Measurements from ENCODE around the gene MAP4K3.

Gene MAP4K3

GRCh38 chr2:39265315-39265714 lies 171.8 kb downstream of the MAP4K3 start:
- no peak overlapping the region for H3K4me3 ChIP-seq (ENCODE audit: low read depth, low read length)
- H3K79me2 ChIP-seq = no peaks in the 10 kb centered on the region
- H3K4me2 ChIP-seq (ENCODE audit: low read length) = no peak overlapping the region
- H3K9me3 ChIP-seq (ENCODE audit: control insufficient read depth, low read length) = no peaks in the 10 kb centered on the region
- no peak overlapping the region for H3K27ac ChIP-seq
- no peaks in the 10 kb centered on the region for H3K36me3 ChIP-seq (ENCODE audit: control insufficient read depth, insufficient read depth, low read length)
- no peaks in the 10 kb centered on the region for H3K4me1 ChIP-seq
- H3K9ac ChIP-seq = no peak overlapping the region
- no peak overlapping the region for H2AFZ ChIP-seq
- no peak for TF ChIP-seq CTCF (IDR thresholded peaks at IDR 0.05)
- H3K27me3 ChIP-seq (ENCODE audit: control insufficient read depth, insufficient read depth, low read length) = no peaks in the 10 kb centered on the region

GRCh38 chr2:39264733-39265132 lies 172.4 kb downstream of the MAP4K3 start:
- H3K27ac ChIP-seq = no peak overlapping the region
- no peak for TF ChIP-seq CTCF (IDR thresholded peaks at IDR 0.05)
- H3K36me3 ChIP-seq (ENCODE audit: control insufficient read depth, insufficient read depth, low read length) = no peaks in the 10 kb centered on the region
- no peak overlapping the region for H3K4me2 ChIP-seq (ENCODE audit: low read length)
- no peak overlapping the region for H3K9ac ChIP-seq
- no peak overlapping the region for H2AFZ ChIP-seq
- no peak overlapping the region for H3K4me3 ChIP-seq (ENCODE audit: low read depth, low read length)
- no peaks in the 10 kb centered on the region for H3K27me3 ChIP-seq (ENCODE audit: control insufficient read depth, insufficient read depth, low read length)
- H3K79me2 ChIP-seq = no peaks in the 10 kb centered on the region
- H3K9me3 ChIP-seq (ENCODE audit: control insufficient read depth, low read length) = no peaks in the 10 kb centered on the region
- H3K4me1 ChIP-seq = no peaks in the 10 kb centered on the region

- H3K36me3 ChIP-seq (ENCODE audit: control insufficient read depth, insufficient read depth, low read length) = no peaks in the 10 kb centered on the region
- no peaks in the 10 kb centered on the region for H3K79me2 ChIP-seq
- H3K9me3 ChIP-seq (ENCODE audit: control insufficient read depth, low read length) = no peaks in the 10 kb centered on the region
- no peak overlapping the region for H3K4me3 ChIP-seq (ENCODE audit: low read depth, low read length)
- no peaks in the 10 kb centered on the region for H3K27me3 ChIP-seq (ENCODE audit: control insufficient read depth, insufficient read depth, low read length)
- H3K4me2 ChIP-seq (ENCODE audit: low read length) = no peak overlapping the region
- H3K27ac ChIP-seq = no peak overlapping the region
- H3K9ac ChIP-seq = no peak overlapping the region
- TF ChIP-seq CTCF (IDR thresholded peaks at IDR 0.05) = no peak
- H3K4me1 ChIP-seq = no peaks in the 10 kb centered on the region
- no peak overlapping the region for H2AFZ ChIP-seq
These were observed 177.0 kb downstream of the MAP4K3 start for GRCh38 chr2:39260087-39260486.

GRCh38 chr2:39256040-39256439 lies 181.0 kb downstream of the MAP4K3 start:
- H3K4me2 ChIP-seq (ENCODE audit: low read length) = no peak overlapping the region
- no peak overlapping the region for H2AFZ ChIP-seq
- H3K79me2 ChIP-seq = no peaks in the 10 kb centered on the region
- no peaks in the 10 kb centered on the region for H3K4me1 ChIP-seq
- H3K27me3 ChIP-seq (ENCODE audit: control insufficient read depth, insufficient read depth, low read length) = no peaks in the 10 kb centered on the region
- H3K4me3 ChIP-seq (ENCODE audit: low read depth, low read length) = no peak overlapping the region
- H3K9ac ChIP-seq = no peak overlapping the region
- no peaks in the 10 kb centered on the region for H3K9me3 ChIP-seq (ENCODE audit: control insufficient read depth, low read length)
- no peak overlapping the region for H3K27ac ChIP-seq
- no peak for TF ChIP-seq CTCF (IDR thresholded peaks at IDR 0.05)
- H3K36me3 ChIP-seq (ENCODE audit: control insufficient read depth, insufficient read depth, low read length) = no peaks in the 10 kb centered on the region

GRCh38 chr2:39252888-39253518 lies 184.1 kb downstream of the MAP4K3 start:
- no peaks in the 10 kb centered on the region for H3K36me3 ChIP-seq (ENCODE audit: control insufficient read depth, insufficient read depth, low read length)
- TF ChIP-seq CTCF (IDR thresholded peaks at IDR 0.05) = no peak
- no peaks in the 10 kb centered on the region for H3K79me2 ChIP-seq
- no peak overlapping the region for H3K4me2 ChIP-seq (ENCODE audit: low read length)
- no peaks in the 10 kb centered on the region for H3K4me1 ChIP-seq
- H3K9me3 ChIP-seq (ENCODE audit: control insufficient read depth, low read length) = no peaks in the 10 kb centered on the region
- H3K27me3 ChIP-seq (ENCODE audit: control insufficient read depth, insufficient read depth, low read length) = no peaks in the 10 kb centered on the region
- no peak overlapping the region for H3K9ac ChIP-seq
- no peak overlapping the region for H3K4me3 ChIP-seq (ENCODE audit: low read depth, low read length)
- no peak overlapping the region for H2AFZ ChIP-seq
- H3K27ac ChIP-seq = no peak overlapping the region

Measured in parathyroid adenoma (tissue), 2 donors.